GM10266 (cell line): ENCODE measurements around the gene IGSF9B.

Source experiments
- DNase-seq: peaks from one replicate; pipeline ENCODE4 v3.0.0; 2012; ENCODE audit errors: extremely low spot score
- TF ChIP-seq, protein P1 (sequence below): IDR thresholded peaks from 2 replicates; pipeline ENCODE4 v1.5.1; 2012; ENCODE audit warnings: mild to moderate bottlenecking, low read depth; ENCODE audit not compliant: control insufficient read depth, insufficient read depth; ENCODE audit errors: missing control alignments

IGSF9B gene

DNA sequence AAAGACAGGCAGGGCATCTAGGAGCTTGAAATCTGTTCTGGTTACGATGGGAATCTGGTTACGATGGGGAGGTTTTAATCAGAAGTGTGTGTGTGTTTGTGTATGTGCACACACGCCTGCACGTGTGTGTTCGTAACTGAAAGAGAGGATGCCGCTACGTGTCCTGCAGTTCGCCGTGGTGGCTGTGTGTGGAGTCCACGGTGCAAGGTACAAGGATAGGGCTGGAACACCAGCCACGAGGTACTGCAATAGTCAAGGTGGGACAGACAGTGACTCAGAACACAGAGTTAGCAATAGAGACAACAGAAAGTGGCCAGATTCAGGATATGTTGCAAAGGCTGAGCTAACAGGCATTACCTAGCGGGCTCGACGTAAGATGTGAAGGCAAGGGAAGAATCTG, 46.7 kb downstream of the IGSF9B start:
- DNase-seq: no peak
- TF ChIP-seq, protein P1, sequence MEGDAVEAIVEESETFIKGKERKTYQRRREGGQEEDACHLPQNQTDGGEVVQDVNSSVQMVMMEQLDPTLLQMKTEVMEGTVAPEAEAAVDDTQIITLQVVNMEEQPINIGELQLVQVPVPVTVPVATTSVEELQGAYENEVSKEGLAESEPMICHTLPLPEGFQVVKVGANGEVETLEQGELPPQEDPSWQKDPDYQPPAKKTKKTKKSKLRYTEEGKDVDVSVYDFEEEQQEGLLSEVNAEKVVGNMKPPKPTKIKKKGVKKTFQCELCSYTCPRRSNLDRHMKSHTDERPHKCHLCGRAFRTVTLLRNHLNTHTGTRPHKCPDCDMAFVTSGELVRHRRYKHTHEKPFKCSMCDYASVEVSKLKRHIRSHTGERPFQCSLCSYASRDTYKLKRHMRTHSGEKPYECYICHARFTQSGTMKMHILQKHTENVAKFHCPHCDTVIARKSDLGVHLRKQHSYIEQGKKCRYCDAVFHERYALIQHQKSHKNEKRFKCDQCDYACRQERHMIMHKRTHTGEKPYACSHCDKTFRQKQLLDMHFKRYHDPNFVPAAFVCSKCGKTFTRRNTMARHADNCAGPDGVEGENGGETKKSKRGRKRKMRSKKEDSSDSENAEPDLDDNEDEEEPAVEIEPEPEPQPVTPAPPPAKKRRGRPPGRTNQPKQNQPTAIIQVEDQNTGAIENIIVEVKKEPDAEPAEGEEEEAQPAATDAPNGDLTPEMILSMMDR: no peak

- TF ChIP-seq, protein P1: no peak
- no peak for DNase-seq
These were observed 47.9 kb downstream of the IGSF9B start for GRCh38 chr11:133908827-133909226.

GRCh38 chr11:133907841-133908241, 48.9 kb downstream of the IGSF9B start:
- DNase-seq: no peak
- TF ChIP-seq, protein P1: no peak

DNA sequence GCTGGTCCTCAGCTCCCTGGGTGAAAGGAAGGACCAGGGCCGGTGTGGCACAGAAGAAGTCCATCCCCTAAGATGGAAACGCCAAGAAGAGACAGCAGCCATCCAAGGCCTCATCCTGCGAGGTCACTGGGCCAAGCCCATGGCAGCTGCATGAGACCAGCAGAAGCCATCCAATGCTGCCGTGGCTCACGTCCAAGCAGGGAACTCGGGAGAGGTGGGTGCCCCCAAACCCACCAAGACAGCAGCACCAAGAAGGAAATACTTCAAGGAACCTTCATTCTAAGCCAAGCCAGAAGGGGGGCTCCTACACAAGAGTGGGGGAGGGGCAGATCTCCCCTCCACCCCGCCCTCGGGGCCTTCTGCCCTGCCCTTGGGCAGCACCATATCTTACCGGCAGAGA, 49.6 kb downstream of the IGSF9B start:
- TF ChIP-seq, protein P1: no peak
- DNase-seq: no peak

DNA sequence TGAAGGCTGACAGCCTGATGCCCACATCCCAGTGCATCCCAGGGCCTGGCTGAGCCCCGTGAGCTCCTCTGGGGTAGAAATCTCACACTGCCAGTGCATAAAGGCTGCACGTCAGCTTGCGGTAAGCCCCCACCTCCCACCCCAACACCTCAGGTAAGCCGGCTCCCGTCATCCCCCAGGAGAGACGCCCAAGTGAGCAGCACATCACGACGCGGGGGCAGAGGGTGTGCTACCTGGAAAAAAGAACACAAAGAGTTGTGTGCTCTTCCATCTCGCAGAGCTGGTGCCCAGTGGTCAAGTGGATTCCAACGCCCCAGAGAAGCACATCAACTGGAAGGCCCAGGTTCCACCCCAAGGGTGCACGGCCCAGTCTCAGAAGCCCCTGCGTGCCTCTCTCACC, 50.0 kb downstream of the IGSF9B start:
- TF ChIP-seq, protein P1: no peak
- no peak for DNase-seq

- TF ChIP-seq, protein P1: no peak
- no peak for DNase-seq
These were observed 50.5 kb downstream of the IGSF9B start for GRCh38 chr11:133906241-133906640.

DNA sequence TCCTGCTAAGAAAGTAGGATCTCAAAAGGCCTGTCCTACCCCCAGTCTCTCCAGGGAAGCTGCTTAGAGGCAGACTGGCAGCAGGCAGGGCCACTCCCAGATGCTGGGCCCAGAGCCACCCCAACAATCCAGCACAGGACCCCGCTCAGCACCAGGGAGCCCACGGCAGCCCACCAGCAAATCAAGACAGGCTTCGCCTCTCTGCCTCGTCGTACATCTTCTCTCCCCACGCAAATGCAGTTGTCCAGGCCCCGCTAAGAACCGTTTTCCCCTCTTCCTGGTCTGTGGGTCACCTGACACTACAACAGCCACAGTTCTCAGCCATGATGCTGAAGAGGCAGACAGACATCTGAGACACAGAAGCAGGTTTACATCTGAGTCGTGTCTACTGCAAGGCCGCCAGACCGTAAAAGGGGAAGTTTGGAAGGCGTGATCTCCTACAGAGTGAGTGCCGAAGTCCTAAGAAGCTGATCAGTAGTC, 51.1 kb downstream of the IGSF9B start:
- DNase-seq: no peak
- TF ChIP-seq, protein P1: no peak
